IPS DF 19.7 (cell line): ENCODE data around the gene HSD11B1.

Experiments used
- DNase-seq: peaks from one replicate; pipeline ENCODE4 v3.0.0-alpha.2; 2013; ENCODE audit warnings: low read depth, low spot score

HSD11B1 gene

GRCh38 chr1:209755926-209756614 lies 51.4 kb downstream of the HSD11B1 start, which contains the start of gene TRAF3IP3:
TSS of gene TRAF3IP3 (plus strand) at chr1:209756053. CDS start at chr1:209760040, 3,987 bp downstream.
- no peak for DNase-seq

- DNase-seq, result no peak
Observed at GRCh38 chr1:209756615-209757445, 52.2 kb downstream of the HSD11B1 start.

DNA sequence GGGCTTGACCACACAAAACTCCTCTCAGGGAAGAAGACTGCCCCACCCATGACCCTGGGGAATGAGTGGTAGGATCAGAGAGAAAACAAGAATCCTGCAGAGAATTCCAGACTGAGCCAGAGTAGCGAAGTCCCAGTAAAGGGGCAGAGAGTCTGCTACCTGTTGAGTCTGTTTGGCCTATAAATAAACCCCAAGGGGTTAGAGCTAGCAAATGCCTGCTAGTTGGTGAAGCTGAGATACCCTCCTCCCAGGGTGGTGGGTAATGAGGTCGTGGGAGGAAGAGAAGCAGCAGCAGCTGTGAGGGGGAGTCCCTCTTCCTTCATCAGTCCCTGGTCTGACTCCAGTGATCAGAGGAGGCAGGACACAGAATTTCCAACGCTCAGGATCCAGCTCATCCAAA lies 53.8 kb downstream of the HSD11B1 start:
- no peak for DNase-seq

DNA sequence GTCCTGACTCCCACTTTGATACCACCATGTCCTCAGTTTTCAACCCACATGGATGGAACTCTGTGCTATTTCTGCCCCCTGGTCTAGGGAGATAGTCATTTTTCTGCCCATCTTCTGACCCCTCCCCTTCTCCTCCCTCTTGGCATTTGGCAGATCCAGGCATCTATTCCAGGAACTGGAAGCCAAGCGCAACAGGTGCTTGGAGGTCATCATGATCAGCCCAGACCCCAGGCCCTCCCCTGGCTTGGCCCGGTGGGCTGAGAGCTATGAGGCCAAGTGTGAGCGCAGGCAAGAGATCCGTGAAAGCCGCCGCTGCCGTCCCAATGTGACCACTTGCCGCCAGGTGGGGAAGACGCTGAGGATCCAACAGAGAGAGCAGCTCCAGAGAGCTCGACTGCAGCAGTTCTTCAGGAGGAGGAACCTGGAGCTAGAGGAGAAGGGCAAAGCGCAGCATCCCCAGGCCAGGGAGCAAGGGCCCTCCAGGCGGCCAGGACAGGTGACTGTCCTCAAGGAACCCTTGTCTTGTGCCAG lies 55.2 kb downstream of the HSD11B1 start:
- DNase-seq, result no peak

GRCh38 chr1:209761011-209761635 lies 56.5 kb downstream of the HSD11B1 start:
- no peak for DNase-seq

DNA sequence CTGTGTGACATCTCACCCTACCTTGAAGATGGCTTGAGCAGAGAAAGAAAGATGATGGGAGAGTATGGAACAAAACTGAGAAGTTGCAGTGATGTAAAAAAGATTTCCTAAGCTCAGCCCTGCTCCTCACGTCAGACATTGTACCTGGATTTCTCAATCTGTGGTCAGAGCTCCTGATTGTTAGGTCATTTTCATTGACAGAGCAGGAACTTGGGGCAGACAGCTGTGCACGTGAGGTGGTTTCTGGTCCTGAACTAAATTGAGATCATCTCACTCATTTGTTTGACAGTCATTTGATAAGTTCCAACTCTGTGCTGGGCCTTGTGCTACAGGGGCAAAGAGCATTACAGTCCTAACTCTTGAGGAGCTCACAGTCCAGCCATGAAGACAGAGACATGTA lies 61.4 kb downstream of the HSD11B1 start:
- no peak for DNase-seq

GRCh38 chr1:209767096-209767495 lies 62.5 kb downstream of the HSD11B1 start:
- DNase-seq, result no peak

DNA sequence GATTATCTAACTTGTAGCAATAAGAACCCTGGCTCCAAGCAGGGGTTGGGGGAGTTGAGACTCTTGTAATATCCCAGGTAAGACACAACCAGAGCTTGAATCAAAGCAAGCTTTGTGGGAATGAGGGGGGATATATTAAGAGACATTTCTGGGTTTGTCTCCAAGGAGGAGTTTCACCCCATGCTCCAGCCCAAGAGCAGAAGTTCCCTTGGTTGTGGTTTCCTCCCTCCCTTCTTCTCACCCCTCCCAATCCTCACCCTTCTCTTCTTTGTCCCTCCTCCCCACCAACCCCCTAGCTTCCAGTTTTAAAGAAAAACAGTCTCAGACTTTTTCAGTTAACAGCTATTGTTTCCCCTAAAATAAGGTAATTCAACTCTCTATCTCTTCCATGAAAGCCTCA lies 63.1 kb downstream of the HSD11B1 start:
- DNase-seq, result no peak

- DNase-seq, result no peak
Observed at GRCh38 chr1:209768354-209768774, 63.7 kb downstream of the HSD11B1 start.

GRCh38 chr1:209769171-209769904 lies 64.7 kb downstream of the HSD11B1 start:
- no peak for DNase-seq

- no peak for DNase-seq
Observed at GRCh38 chr1:209769971-209770370, 65.3 kb downstream of the HSD11B1 start.

GRCh38 chr1:209770636-209771415 lies 66.2 kb downstream of the HSD11B1 start:
- DNase-seq, result no peak

DNA sequence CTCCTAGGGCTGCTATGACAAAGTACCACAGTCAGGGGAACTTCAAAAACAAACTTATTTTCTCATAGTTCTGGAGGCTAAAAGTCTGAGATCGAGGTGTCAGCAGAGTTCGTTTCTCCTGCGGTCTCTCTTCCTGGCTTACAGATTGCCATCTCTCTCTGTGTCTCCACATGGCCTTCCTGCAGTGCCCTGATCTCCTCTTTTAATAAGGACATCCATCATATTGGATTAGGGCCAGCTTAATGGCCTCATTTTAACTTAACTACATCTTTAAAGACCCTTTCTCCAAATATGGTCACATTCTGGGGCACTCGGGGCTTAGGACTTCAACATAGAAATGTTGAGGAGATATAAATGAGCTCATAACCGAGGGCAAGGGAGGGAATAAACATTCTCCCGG lies 67.5 kb downstream of the HSD11B1 start:
- DNase-seq, result no peak

GRCh38 chr1:209774592-209774991 lies 69.9 kb downstream of the HSD11B1 start:
- no peak for DNase-seq

DNA sequence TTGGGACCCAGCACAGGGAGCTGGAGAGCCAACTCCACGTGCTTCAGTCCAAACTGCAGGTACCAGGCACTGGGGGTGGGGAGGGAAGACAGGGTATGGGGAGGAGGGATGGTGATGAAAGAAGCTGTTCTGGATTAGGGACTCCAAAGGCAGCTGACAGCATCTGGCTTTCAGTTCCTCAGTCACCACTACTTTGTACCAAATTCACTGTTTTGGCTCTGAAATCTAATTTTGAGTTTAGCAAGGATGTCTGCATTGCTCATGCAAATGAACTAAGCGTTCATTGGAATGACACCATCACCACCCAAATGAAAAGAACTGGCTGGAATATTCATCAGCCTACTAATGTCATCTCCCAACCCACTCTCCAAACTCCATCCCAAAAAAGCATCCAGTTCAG lies 71.0 kb downstream of the HSD11B1 start:
- DNase-seq, result no peak

GRCh38 chr1:209777587-209777986 lies 72.9 kb downstream of the HSD11B1 start:
- DNase-seq, result no peak

GRCh38 chr1:209778102-209778501 lies 73.5 kb downstream of the HSD11B1 start:
- no peak for DNase-seq

GRCh38 chr1:209780268-209780667 lies 75.6 kb downstream of the HSD11B1 start:
- DNase-seq, result no peak

DNA sequence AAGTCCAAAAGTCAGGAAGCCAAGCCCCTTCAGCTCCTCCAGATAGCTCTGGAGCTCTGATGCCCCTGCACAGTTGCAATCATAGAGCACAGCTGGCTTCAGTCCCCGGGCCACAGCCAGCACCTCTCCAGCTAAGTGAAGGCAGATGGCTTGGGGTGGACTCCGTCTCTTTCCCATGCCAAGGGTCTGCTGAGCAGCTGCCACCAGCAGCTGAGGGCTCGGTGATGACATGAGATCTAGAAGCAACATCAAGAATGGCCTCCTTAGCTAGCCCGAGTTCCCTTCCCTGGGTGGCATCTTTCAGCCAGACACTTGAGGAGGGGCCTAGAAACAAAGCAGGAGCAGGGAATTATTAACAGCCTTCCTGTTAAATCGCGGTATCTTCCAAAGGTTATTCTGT lies 78.7 kb downstream of the HSD11B1 start:
- no peak for DNase-seq
